ENCODE measurements around the gene DENND6B.
"Not testable (repeated sequence)": the region's sequence is repeated elsewhere in the genome, so short reads cannot be mapped to it uniquely, and the experiment has no call there.

DENND6B gene

DNA sequence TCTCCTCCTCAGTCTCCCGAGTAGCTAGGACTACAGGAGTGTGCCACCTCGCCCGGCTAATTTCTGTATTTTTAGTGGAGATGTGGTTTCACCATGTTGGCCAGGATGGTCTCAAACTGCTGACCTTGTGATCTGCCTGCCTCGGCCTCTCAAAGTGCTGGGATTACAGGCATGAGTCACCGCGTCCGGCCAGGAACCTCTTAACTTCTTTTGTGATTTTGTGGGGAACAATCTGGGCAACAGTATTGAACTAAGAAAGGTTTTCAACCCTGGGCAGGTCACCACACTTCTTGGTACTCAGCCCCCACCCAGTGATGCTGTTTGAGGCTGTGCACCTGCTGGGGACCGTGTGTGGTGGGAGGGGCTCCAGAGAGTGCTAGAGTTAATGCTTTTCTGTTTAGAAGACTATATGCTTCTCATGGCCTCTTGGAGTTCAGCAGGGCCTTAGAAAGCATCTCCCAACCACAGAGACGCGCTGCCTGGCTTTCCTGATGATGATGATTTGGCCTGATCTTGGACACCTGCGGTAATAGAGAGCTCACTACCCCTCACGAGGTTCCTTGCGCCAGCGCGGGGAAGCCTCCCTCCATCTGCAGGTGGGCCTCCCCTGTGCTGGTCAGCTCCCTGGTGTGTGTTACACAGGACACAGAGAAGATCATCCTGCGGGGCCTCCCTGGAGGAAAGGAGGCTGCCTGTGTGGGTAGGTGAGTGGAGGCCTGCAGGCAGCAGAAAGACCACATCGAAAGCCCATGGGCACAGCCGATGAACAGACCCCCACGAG lies 1.2 kb downstream of the DENND6B start:
- H3K4me3 ChIP-seq (ENCODE audit: control insufficient read depth, low read depth, low read length), result peak overlapping the region; percentile 62
- no peak for DNase-seq (ENCODE audit: low read depth)
- TF ChIP-seq, protein P1, sequence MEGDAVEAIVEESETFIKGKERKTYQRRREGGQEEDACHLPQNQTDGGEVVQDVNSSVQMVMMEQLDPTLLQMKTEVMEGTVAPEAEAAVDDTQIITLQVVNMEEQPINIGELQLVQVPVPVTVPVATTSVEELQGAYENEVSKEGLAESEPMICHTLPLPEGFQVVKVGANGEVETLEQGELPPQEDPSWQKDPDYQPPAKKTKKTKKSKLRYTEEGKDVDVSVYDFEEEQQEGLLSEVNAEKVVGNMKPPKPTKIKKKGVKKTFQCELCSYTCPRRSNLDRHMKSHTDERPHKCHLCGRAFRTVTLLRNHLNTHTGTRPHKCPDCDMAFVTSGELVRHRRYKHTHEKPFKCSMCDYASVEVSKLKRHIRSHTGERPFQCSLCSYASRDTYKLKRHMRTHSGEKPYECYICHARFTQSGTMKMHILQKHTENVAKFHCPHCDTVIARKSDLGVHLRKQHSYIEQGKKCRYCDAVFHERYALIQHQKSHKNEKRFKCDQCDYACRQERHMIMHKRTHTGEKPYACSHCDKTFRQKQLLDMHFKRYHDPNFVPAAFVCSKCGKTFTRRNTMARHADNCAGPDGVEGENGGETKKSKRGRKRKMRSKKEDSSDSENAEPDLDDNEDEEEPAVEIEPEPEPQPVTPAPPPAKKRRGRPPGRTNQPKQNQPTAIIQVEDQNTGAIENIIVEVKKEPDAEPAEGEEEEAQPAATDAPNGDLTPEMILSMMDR (IDR thresholded peaks at IDR 0.05; ENCODE audit: control insufficient read depth, insufficient read depth, low read depth, low read length, missing control alignments), result no peak

DNA sequence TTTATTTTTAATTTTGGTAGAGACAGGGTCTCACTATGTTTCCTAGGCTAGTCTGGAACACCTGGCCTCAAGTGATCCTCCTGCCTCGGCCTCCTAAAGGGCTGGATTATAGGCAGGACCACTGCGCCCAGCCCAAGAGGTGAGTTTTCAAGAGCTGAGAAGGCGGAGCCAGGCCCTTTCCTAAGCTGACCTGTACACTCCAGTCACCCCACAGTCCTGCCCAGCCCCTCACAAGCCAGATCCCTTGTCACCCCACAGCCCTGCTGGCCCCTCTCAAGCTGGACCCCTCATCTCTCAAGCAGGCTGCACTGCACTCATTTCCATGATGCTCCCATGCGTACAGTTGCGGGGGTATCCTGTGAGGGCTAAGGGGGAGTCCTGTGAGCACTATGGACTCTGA lies 2.9 kb downstream of the DENND6B start:
- no peak for DNase-seq (ENCODE audit: low read depth)
- H3K4me3 ChIP-seq (ENCODE audit: control insufficient read depth, low read depth, low read length), result no peak overlapping the region
- TF ChIP-seq, protein P1 (IDR thresholded peaks at IDR 0.05; ENCODE audit: control insufficient read depth, insufficient read depth, low read depth, low read length, missing control alignments), result no peak

DNA sequence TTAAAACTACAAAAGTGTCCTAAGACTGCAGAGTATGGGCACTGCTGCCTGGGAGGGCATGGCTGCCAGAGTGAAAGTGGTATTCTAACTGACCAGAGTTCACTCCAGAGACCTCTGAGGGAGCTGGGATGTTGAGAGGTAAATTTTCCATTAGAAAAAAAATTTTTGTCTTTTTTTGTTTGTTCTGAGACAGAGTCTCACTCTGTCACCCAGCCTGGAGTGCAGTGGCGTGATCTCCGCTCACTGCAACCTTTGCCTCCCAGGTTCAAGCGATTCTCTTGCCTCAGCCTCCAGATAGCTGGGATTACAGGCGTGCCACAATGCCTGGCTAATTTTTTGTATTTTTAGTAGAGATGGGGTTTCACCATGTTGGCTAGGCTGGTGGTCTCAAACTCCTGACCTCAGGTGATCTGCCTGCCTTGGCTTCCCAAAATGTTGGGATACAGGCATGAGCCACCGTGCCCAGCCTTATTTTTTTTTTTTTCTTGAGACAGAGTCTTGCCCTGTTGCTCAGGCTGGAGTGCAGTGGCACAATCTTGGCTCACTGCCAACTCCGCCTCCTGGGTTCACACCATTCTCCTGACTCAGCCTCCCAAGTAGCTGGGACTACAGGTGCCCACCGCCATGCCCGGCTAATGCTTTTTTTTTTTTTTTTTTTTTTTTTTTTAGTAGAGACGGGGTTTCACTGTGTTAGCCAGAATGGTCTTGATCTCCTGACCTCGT lies 4.3 kb downstream of the DENND6B start:
- H3K4me3 ChIP-seq (ENCODE audit: control insufficient read depth, low read depth, low read length); DNase-seq (ENCODE audit: low read depth): not testable (repeated sequence)

DNA sequence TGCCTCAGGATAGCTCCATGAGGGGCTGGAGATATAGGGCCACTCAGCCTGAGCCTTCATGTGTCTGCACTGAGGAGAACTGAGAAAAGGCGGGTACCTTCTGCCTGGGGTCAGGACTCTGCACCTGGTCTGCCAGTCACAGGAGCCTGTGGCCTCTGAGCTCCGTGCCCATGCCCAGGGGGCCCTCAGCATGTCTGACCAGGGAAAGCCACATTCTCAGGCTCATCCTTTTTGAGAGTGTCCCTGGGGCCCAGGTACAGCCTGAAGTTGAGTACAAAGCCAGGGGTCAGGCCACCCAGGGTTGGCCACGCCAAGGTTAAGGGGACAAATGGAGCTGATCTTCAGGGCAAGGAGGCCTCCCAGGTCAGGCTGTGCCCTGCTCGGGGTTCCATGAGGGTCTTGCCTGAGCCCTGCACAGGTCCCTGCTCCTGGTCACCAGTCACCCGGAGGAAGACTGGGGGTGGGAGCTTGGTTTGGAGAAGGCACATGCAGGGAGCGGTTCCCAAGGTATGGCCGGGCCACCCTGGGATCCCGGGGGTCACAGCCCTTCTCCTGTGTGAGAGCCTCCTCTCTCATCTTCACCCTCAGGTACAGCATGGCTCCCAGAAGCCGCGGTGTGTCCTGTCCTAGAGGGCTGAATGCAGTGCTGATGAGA lies 6.0 kb downstream of the DENND6B start:
- TF ChIP-seq, protein P1 (IDR thresholded peaks at IDR 0.05; ENCODE audit: control insufficient read depth, insufficient read depth, low read depth, low read length, missing control alignments), result no peak
- no peak overlapping the region for H3K4me3 ChIP-seq (ENCODE audit: control insufficient read depth, low read depth, low read length)
- DNase-seq (ENCODE audit: low read depth), result no peak

DNA sequence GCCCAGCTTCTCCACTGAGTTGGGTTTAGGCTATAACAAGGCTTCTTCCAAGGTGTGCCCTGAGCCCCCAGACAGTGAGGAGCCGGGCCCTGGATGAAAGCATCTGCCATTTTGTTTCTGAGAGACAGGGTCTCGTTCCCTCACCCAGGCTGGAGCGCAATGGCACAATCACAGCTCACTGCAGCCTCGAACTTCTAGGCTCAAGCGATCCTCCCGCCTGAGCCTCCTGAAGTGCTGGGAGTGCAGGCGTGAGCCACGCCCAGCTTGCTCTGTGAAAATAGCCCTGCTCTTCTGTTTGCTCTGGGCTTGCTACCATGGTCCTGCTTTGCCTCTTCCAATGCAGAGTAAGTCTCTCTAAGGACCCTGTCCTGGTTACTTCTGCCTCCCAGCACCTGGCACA lies 6.7 kb downstream of the DENND6B start:
- H3K4me3 ChIP-seq (ENCODE audit: control insufficient read depth, low read depth, low read length), result no peak overlapping the region
- TF ChIP-seq, protein P1 (IDR thresholded peaks at IDR 0.05; ENCODE audit: control insufficient read depth, insufficient read depth, low read depth, low read length, missing control alignments), result no peak

DNA sequence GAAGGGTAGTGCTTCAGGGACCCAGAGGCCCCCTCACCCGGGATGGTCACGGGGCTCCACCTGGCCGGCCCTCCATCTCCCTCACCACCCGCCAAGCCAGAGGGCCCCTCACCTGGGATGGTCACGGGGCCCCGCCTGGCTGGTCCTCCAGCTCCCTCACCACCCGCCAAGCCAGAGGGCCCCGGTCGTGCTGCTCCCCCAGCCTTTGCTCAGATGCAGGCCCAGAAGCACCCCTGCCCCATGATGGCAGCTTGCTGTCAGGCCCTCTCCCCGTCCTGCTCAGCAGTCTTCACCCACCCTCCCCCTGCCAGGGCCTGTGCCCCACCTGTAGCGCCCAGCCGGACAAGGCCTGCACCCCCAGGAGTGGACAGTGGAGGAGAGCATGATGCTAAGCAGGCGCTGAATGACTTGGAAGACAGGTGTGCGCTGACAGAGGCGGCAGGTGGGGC lies 7.3 kb downstream of the DENND6B start:
- TF ChIP-seq, protein P1 (IDR thresholded peaks at IDR 0.05; ENCODE audit: control insufficient read depth, insufficient read depth, low read depth, low read length, missing control alignments), result no peak
- DNase-seq (ENCODE audit: low read depth), result no peak

More for the DNA sequence above, 6.7 kb downstream of the DENND6B start:
- no peak for DNase-seq (ENCODE audit: low read depth)

More for the DNA sequence above, 7.3 kb downstream of the DENND6B start:
- no peak overlapping the region for H3K4me3 ChIP-seq (ENCODE audit: control insufficient read depth, low read depth, low read length)
